K562 (cell line): ENCODE data around the gene PTGER4. TPM values are rescaled to one million over a fixed set of nuclear protein-coding genes. Genes with fewer than 3 reads are reported as not detected.

Source experiments
- KHSRP ChIP-seq: fragments of 450-650 bp; IDR thresholded peaks from 2 replicates; pipeline ENCODE4 v1.6.1; 2017
- MBD2 ChIP-seq: sonication (generic); IDR thresholded peaks from 2 replicates; pipeline ENCODE4 v1.6.1; 2016; ENCODE audit warnings: low read depth, borderline replicate concordance
- XRCC5 ChIP-seq: fragments of 200-400 bp; formaldehyde crosslinking; IDR thresholded peaks from 2 replicates; pipeline ENCODE4 v1.6.1; 2017; ENCODE audit warnings: low read depth, mild to moderate bottlenecking, low read length
- ZNF696 ChIP-seq: fragments of 250-450 bp; sonication (Bioruptor Pico); conservative IDR thresholded peaks from 2 replicates; pipeline ENCODE4 v1.4.0; 2020; ENCODE audit warnings: mild to moderate bottlenecking, moderate library complexity
- polyA plus RNA-seq, 8 experiments: library from polyadenylated mRNA; depleted of rRNA in 4 of 8; stranded (reverse) in 5 of 8; unstranded in 3 of 8; fragments of >200 nt; fragmentation: Nextera tagmentation in 2 of 8; fragmentation: Illumina TruSeq in 1 of 8; extraction: Ambion mirVana in 2 of 8; extraction: Trizol in 1 of 8; gene quantifications; 2 replicates each; pipeline versions ENCODE4 v1.2.1 to v1.2.3, GENCODE V29; 2011 to 2014; ENCODE audit warnings: inconsistent platforms in 1 of 8, missing spikeins in 1 of 8
- total RNA-seq, 7 experiments: library from RNA; depleted of rRNA in 6 of 7; stranded (reverse); fragments of >200 nt in 6 of 7; fragmentation: Illumina TruSeq in 2 of 7; extraction: Trizol in 2 of 7; gene quantifications; 2 replicates each; pipeline versions ENCODE4 v1.2.1 to v1.2.3, GENCODE V29; 2011 to 2021; ENCODE audit warnings: low replicate concordance in 1 of 7
- TF ChIP-seq, protein P1 (sequence below): fragments of 450-650 bp; IDR thresholded peaks from 2 replicates; pipeline ENCODE4 v1.6.1; 2017; ENCODE audit warnings: mild to moderate bottlenecking, moderate library complexity
- TF ChIP-seq, protein P2 (sequence below), 2 experiments: fragments of 450-650 bp; IDR thresholded peaks; 2 replicates each; pipeline ENCODE4 v1.6.1; 2016; ENCODE audit warnings: mild to moderate bottlenecking in 2 of 2, borderline replicate concordance in 1 of 2, low read depth in 1 of 2, moderate library complexity in 1 of 2

PTGER4 gene
- total and polyA plus RNA-seq, 9 of the 15 experiments (the other 6 are each of a cell fraction or from before 2014, with no cell fraction given), result 0.31 TPM; not detected in 8

DNA sequence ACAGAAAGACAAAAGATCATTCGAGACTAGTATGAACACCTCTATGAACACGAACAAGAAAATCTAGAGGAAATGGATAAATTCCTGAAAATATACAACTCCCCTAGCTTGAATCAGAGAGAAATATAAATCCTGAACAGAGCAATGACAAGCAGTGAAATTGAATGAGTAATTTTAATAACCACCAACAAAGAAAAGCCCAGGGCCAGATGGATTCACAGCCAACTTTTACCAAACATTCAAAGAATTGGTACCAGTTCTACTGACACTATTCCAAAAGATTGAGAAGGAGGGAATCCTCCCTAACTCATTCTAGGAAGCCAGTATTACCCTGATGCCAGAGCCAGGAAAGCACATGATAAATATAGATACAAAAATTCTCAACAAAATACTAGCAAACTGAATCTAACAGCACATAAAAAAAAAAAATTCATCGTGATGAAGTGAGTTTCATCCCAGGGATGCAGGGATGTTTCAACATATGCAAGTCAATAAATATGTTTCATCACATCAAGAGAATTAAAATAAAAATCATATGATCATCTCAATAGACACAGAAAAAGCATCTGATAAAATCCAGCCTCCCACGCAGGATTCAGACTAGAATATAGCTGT is 25.2 kb upstream of the PTGER4 start (continued):
- TF ChIP-seq ZNF696 (CRISPR knock-in tag) (no peak), XRCC5 (no peak), KHSRP (no peak), MBD2 (no peak)
- TF ChIP-seq, protein P1, sequence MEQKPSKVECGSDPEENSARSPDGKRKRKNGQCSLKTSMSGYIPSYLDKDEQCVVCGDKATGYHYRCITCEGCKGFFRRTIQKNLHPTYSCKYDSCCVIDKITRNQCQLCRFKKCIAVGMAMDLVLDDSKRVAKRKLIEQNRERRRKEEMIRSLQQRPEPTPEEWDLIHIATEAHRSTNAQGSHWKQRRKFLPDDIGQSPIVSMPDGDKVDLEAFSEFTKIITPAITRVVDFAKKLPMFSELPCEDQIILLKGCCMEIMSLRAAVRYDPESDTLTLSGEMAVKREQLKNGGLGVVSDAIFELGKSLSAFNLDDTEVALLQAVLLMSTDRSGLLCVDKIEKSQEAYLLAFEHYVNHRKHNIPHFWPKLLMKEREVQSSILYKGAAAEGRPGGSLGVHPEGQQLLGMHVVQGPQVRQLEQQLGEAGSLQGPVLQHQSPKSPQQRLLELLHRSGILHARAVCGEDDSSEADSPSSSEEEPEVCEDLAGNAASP, result no peak
- TF ChIP-seq, protein P2, sequence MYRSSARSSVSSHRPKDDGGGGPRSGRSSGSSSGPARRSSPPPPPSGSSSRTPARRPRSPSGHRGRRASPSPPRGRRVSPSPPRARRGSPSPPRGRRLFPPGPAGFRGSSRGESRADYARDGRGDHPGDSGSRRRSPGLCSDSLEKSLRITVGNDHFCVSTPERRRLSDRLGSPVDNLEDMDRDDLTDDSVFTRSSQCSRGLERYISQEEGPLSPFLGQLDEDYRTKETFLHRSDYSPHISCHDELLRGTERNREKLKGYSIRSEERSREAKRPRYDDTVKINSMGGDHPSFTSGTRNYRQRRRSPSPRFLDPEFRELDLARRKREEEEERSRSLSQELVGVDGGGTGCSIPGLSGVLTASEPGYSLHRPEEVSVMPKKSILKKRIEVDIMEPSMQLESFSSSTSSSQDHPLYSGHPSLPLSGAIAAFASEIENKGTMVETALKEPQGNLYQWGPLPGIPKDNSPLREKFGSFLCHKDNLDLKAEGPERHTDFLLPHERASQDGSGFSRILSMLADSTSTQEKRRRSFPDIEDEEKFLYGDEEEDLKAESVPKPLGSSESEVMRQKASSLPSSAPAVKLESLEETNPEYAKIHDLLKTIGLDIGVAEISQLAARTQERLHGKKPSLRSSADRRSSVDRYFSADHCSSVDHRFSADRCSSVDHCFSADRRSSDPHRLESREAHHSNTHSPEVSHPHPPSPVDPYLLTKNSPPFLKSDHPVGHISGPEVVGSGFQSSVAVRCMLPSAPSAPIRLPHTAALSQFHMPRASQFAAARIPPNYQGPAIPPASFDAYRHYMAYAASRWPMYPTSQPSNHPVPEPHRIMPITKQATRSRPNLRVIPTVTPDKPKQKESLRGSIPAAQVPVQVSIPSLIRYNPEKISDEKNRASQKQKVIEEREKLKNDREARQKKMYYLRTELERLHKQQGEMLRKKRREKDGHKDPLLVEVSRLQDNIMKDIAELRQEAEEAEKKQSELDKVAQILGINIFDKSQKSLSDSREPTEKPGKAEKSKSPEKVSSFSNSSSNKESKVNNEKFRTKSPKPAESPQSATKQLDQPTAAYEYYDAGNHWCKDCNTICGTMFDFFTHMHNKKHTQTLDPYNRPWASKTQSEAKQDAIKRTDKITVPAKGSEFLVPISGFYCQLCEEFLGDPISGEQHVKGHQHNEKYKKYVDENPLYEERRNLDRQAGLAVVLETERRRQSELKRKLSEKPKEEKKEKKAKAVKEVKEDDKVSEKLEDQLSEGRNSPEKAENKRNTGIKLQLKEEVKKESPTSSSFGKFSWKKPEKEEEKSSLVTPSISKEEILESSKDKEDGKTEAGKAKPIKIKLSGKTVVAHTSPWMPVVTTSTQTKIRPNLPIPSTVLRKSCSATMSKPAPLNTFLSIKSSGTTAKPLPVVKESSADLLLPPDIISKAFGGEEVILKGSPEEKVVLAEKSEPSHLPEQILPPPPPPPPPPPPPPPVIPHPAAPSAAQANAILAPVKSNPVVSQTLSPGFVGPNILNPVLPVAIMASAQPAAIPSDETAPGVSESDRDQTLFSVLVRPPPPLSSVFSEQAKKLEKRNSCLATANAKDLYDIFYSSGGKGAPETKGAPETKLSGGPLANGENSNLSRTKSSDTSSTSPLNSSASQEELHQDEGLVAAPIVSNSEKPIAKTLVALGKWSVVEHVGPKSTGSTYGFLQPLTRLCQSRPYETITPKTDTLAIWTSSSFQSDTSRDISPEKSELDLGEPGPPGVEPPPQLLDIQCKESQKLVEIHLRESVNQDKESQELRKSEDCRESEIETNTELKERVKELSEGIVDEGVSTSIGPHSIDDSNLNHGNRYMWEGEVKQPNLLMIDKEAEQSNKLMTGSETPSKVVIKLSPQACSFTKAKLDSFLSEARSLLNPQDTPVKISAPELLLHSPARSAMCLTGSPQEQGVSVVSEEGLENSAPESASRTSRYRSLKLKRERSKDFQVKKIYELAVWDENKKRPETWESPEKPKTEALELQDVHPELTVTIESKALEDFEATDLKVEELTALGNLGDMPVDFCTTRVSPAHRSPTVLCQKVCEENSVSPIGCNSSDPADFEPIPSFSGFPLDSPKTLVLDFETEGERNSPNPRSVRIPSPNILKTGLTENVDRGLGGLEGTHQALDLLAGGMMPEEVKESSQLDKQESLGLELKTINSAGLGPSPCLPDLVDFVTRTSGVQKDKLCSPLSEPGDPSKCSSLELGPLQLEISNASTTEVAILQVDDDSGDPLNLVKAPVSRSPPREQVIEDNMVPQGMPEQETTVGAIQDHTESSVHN (IDR thresholded peaks at IDR 0.05; ENCODE audit: borderline replicate concordance in 1 of 2, low read depth in 1 of 2), result no peak
